ENCODE data around the gene NPTX2.

NPTX2 gene

GRCh38 chr7:98629001-98629431, 11.9 kb downstream of the NPTX2 start:
- no peak overlapping the region for H3K27ac ChIP-seq (ENCODE audit: low read depth in 2 of 2, low read length in 2 of 2)
- H3K36me3 ChIP-seq (ENCODE audit: control insufficient read depth in 2 of 2, insufficient read depth in 2 of 2, low read length in 2 of 2) = no peaks in the 10 kb centered on the region
- H3K9ac ChIP-seq (ENCODE audit: low read depth in 1 of 2, low read length in 2 of 2) = no peak overlapping the region
- no peaks in the 10 kb centered on the region for H3K9me3 ChIP-seq (ENCODE audit: control insufficient read depth in 2 of 2, low read length in 2 of 2)
- no peak overlapping the region for H3K4me3 ChIP-seq (ENCODE audit: low read length in 2 of 2)
- H3K27me3 ChIP-seq (ENCODE audit: control insufficient read depth in 2 of 2, insufficient read depth in 2 of 2, low read length in 2 of 2) = peaks cover 0 to 9% of the 10 kb centered on the region in 2 donors
- no peaks in the 10 kb centered on the region for H3K4me1 ChIP-seq (ENCODE audit: control insufficient read depth in 2 of 2, insufficient read depth in 2 of 2, low read length in 2 of 2)

GRCh38 chr7:98630149-98630548, 13.1 kb downstream of the NPTX2 start:
- H3K27me3 ChIP-seq (ENCODE audit: control insufficient read depth in 2 of 2, insufficient read depth in 2 of 2, low read length in 2 of 2) = peaks cover 0 to 9% of the 10 kb centered on the region in 2 donors
- no peaks in the 10 kb centered on the region for H3K36me3 ChIP-seq (ENCODE audit: control insufficient read depth in 2 of 2, insufficient read depth in 2 of 2, low read length in 2 of 2)
- no peak overlapping the region for H3K4me3 ChIP-seq (ENCODE audit: low read length in 2 of 2)
- H3K4me1 ChIP-seq (ENCODE audit: control insufficient read depth in 2 of 2, insufficient read depth in 2 of 2, low read length in 2 of 2) = no peaks in the 10 kb centered on the region
- no peaks in the 10 kb centered on the region for H3K9me3 ChIP-seq (ENCODE audit: control insufficient read depth in 2 of 2, low read length in 2 of 2)
- H3K9ac ChIP-seq (ENCODE audit: low read depth in 1 of 2, low read length in 2 of 2) = no peak overlapping the region
- no peak overlapping the region for H3K27ac ChIP-seq (ENCODE audit: low read depth in 2 of 2, low read length in 2 of 2)

GRCh38 chr7:98630770-98631169, 13.7 kb downstream of the NPTX2 start:
- Histone ChIP-seq H3K4me3 (ENCODE audit: low read length in 2 of 2) (no peak overlapping the region), H3K36me3 (ENCODE audit: control insufficient read depth in 2 of 2, insufficient read depth in 2 of 2, low read length in 2 of 2) (no peaks in the 10 kb centered on the region), H3K9me3 (ENCODE audit: control insufficient read depth in 2 of 2, low read length in 2 of 2) (no peaks in the 10 kb centered on the region), H3K27ac (ENCODE audit: low read depth in 2 of 2, low read length in 2 of 2) (no peak overlapping the region), H3K27me3 (ENCODE audit: control insufficient read depth in 2 of 2, insufficient read depth in 2 of 2, low read length in 2 of 2) (peaks cover 0 to 9% of the 10 kb centered on the region in 2 donors), H3K4me1 (ENCODE audit: control insufficient read depth in 2 of 2, insufficient read depth in 2 of 2, low read length in 2 of 2) (no peaks in the 10 kb centered on the region), H3K9ac (ENCODE audit: low read depth in 1 of 2, low read length in 2 of 2) (no peak overlapping the region)

GRCh38 chr7:98638853-98639252, 21.8 kb downstream of the NPTX2 start:
- H3K27me3 ChIP-seq (ENCODE audit: control insufficient read depth in 2 of 2, insufficient read depth in 2 of 2, low read length in 2 of 2) = no peaks in the 10 kb centered on the region
- no peaks in the 10 kb centered on the region for H3K4me1 ChIP-seq (ENCODE audit: control insufficient read depth in 2 of 2, insufficient read depth in 2 of 2, low read length in 2 of 2)
- H3K27ac ChIP-seq (ENCODE audit: low read depth in 2 of 2, low read length in 2 of 2) = no peak overlapping the region
- H3K36me3 ChIP-seq (ENCODE audit: control insufficient read depth in 2 of 2, insufficient read depth in 2 of 2, low read length in 2 of 2) = no peaks in the 10 kb centered on the region
- no peak overlapping the region for H3K9ac ChIP-seq (ENCODE audit: low read depth in 1 of 2, low read length in 2 of 2)
- peaks cover 2 to 3% of the 10 kb centered on the region in 2 donors for H3K9me3 ChIP-seq (ENCODE audit: control insufficient read depth in 2 of 2, low read length in 2 of 2)
- no peak overlapping the region for H3K4me3 ChIP-seq (ENCODE audit: low read length in 2 of 2)

GRCh38 chr7:98640375-98640774, 23.3 kb downstream of the NPTX2 start:
- H3K27me3 ChIP-seq (ENCODE audit: control insufficient read depth in 2 of 2, insufficient read depth in 2 of 2, low read length in 2 of 2) = no peaks in the 10 kb centered on the region
- no peak overlapping the region for H3K27ac ChIP-seq (ENCODE audit: low read depth in 2 of 2, low read length in 2 of 2)
- H3K9me3 ChIP-seq (ENCODE audit: control insufficient read depth in 2 of 2, low read length in 2 of 2) = peaks cover 2 to 3% of the 10 kb centered on the region in 2 donors
- H3K36me3 ChIP-seq (ENCODE audit: control insufficient read depth in 2 of 2, insufficient read depth in 2 of 2, low read length in 2 of 2) = no peaks in the 10 kb centered on the region
- no peaks in the 10 kb centered on the region for H3K4me1 ChIP-seq (ENCODE audit: control insufficient read depth in 2 of 2, insufficient read depth in 2 of 2, low read length in 2 of 2)
- H3K9ac ChIP-seq (ENCODE audit: low read depth in 1 of 2, low read length in 2 of 2) = no peak overlapping the region
- H3K4me3 ChIP-seq (ENCODE audit: low read length in 2 of 2) = no peak overlapping the region

- Histone ChIP-seq H3K4me3 (ENCODE audit: low read length in 2 of 2) (no peak overlapping the region), H3K4me1 (ENCODE audit: control insufficient read depth in 2 of 2, insufficient read depth in 2 of 2, low read length in 2 of 2) (no peaks in the 10 kb centered on the region), H3K27me3 (ENCODE audit: control insufficient read depth in 2 of 2, insufficient read depth in 2 of 2, low read length in 2 of 2) (no peaks in the 10 kb centered on the region), H3K27ac (ENCODE audit: low read depth in 2 of 2, low read length in 2 of 2) (peak overlapping the region; percentile 60 to 67), H3K9ac (ENCODE audit: low read depth in 1 of 2, low read length in 2 of 2) (no peak overlapping the region), H3K36me3 (ENCODE audit: control insufficient read depth in 2 of 2, insufficient read depth in 2 of 2, low read length in 2 of 2) (no peaks in the 10 kb centered on the region), H3K9me3 (ENCODE audit: control insufficient read depth in 2 of 2, low read length in 2 of 2) (peaks cover 2 to 3% of the 10 kb centered on the region in 2 donors)
Measured at GRCh38 chr7:98641646-98642500, 24.8 kb downstream of the NPTX2 start.

- H3K9me3 ChIP-seq (ENCODE audit: control insufficient read depth in 2 of 2, low read length in 2 of 2) = no peaks in the 10 kb centered on the region
- H3K4me3 ChIP-seq (ENCODE audit: low read length in 2 of 2) = no peak overlapping the region
- H3K27ac ChIP-seq (ENCODE audit: low read depth in 2 of 2, low read length in 2 of 2) = no peak overlapping the region
- no peak overlapping the region for H3K9ac ChIP-seq (ENCODE audit: low read depth in 1 of 2, low read length in 2 of 2)
- no peaks in the 10 kb centered on the region for H3K27me3 ChIP-seq (ENCODE audit: control insufficient read depth in 2 of 2, insufficient read depth in 2 of 2, low read length in 2 of 2)
- no peaks in the 10 kb centered on the region for H3K36me3 ChIP-seq (ENCODE audit: control insufficient read depth in 2 of 2, insufficient read depth in 2 of 2, low read length in 2 of 2)
- no peaks in the 10 kb centered on the region for H3K4me1 ChIP-seq (ENCODE audit: control insufficient read depth in 2 of 2, insufficient read depth in 2 of 2, low read length in 2 of 2)
Measured at GRCh38 chr7:98643236-98643985, 26.3 kb downstream of the NPTX2 start.

GRCh38 chr7:98646465-98646864, 29.4 kb downstream of the NPTX2 start:
- H3K9ac ChIP-seq (ENCODE audit: low read depth in 1 of 2, low read length in 2 of 2) = no peak overlapping the region
- H3K9me3 ChIP-seq (ENCODE audit: control insufficient read depth in 2 of 2, low read length in 2 of 2) = no peaks in the 10 kb centered on the region
- H3K4me3 ChIP-seq (ENCODE audit: low read length in 2 of 2) = no peak overlapping the region
- no peaks in the 10 kb centered on the region for H3K36me3 ChIP-seq (ENCODE audit: control insufficient read depth in 2 of 2, insufficient read depth in 2 of 2, low read length in 2 of 2)
- H3K27me3 ChIP-seq (ENCODE audit: control insufficient read depth in 2 of 2, insufficient read depth in 2 of 2, low read length in 2 of 2) = no peaks in the 10 kb centered on the region
- H3K27ac ChIP-seq (ENCODE audit: low read depth in 2 of 2, low read length in 2 of 2) = no peak overlapping the region
- H3K4me1 ChIP-seq (ENCODE audit: control insufficient read depth in 2 of 2, insufficient read depth in 2 of 2, low read length in 2 of 2) = no peaks in the 10 kb centered on the region

- Histone ChIP-seq H3K9me3 (ENCODE audit: control insufficient read depth in 2 of 2, low read length in 2 of 2) (no peaks in the 10 kb centered on the region), H3K36me3 (ENCODE audit: control insufficient read depth in 2 of 2, insufficient read depth in 2 of 2, low read length in 2 of 2) (no peaks in the 10 kb centered on the region), H3K27me3 (ENCODE audit: control insufficient read depth in 2 of 2, insufficient read depth in 2 of 2, low read length in 2 of 2) (no peaks in the 10 kb centered on the region), H3K27ac (ENCODE audit: low read depth in 2 of 2, low read length in 2 of 2) (no peak overlapping the region), H3K4me1 (ENCODE audit: control insufficient read depth in 2 of 2, insufficient read depth in 2 of 2, low read length in 2 of 2) (no peaks in the 10 kb centered on the region), H3K9ac (ENCODE audit: low read depth in 1 of 2, low read length in 2 of 2) (no peak overlapping the region), H3K4me3 (ENCODE audit: low read length in 2 of 2) (no peak overlapping the region)
Measured at GRCh38 chr7:98647326-98647725, 30.2 kb downstream of the NPTX2 start.

- no peaks in the 10 kb centered on the region for H3K4me1 ChIP-seq (ENCODE audit: control insufficient read depth in 2 of 2, insufficient read depth in 2 of 2, low read length in 2 of 2)
- H3K4me3 ChIP-seq (ENCODE audit: low read length in 2 of 2) = no peak overlapping the region
- H3K27ac ChIP-seq (ENCODE audit: low read depth in 2 of 2, low read length in 2 of 2) = no peak overlapping the region
- H3K9me3 ChIP-seq (ENCODE audit: control insufficient read depth in 2 of 2, low read length in 2 of 2) = no peaks in the 10 kb centered on the region
- H3K36me3 ChIP-seq (ENCODE audit: control insufficient read depth in 2 of 2, insufficient read depth in 2 of 2, low read length in 2 of 2) = no peaks in the 10 kb centered on the region
- no peak overlapping the region for H3K9ac ChIP-seq (ENCODE audit: low read depth in 1 of 2, low read length in 2 of 2)
- no peaks in the 10 kb centered on the region for H3K27me3 ChIP-seq (ENCODE audit: control insufficient read depth in 2 of 2, insufficient read depth in 2 of 2, low read length in 2 of 2)
Measured at GRCh38 chr7:98651760-98652159, 34.7 kb downstream of the NPTX2 start.
